Posterior vena cava (tissue), 2 donors: ENCODE results near the gene SUSD2. TPM values are rescaled to one million over a fixed set of nuclear protein-coding genes. Genes with fewer than 3 reads are reported as not detected.
"Not testable (repeated sequence)": the region's sequence is repeated elsewhere in the genome, so short reads cannot be mapped to it uniquely, and the experiment has no call there.

ENCODE experiments used
- DNase-seq: peaks from one replicate; pipeline ENCODE4 v3.0.0-alpha.2; 2020; ENCODE audit warnings: low spot score
- intact Hi-C, 2 donors: fragments of 100-400 bp; cut with DNase I; formaldehyde crosslinking; loops; one replicate each; pipeline versions ENCODE4 v1.14.1 to v1.14.2; 2022 to 2023
- total RNA-seq, 2 donors: library from RNA; stranded (reverse); fragmentation: NEBNext Ultra II Directional; extraction: Animal tissue kit (Norgen Biotek cat#: 25700); gene quantifications; one replicate each; pipeline ENCODE4 v1.2.1, GENCODE V29; 2021
- donor health status: DM: yes; HTN: yes; CAD: no.
- donor health status: DM: yes; HTN: yes; CAD: no.

Gene SUSD2
- total RNA-seq, 2 donors from 2014 or later = 11.9 to 29.5 TPM

- intact Hi-C loops = no loop called here
- DNase-seq = no peak
These were observed 20.7 kb downstream of the SUSD2 start for GRCh38 chr22:24201681-24202614.

GRCh38 chr22:24203856-24204255, 22.6 kb downstream of the SUSD2 start:
- DNase-seq, intact Hi-C loops: not testable (repeated sequence)

GRCh38 chr22:24205438-24206195, 24.3 kb downstream of the SUSD2 start:
- intact Hi-C loops = loop anchor here in 1 of 2 donors (5.0 kb wide), 1 partner anchor 42 kb away; the partner anchor contains the start of gene GGT5
- no peak for DNase-seq

- intact Hi-C loops = loop anchor here in 1 of 2 donors (5.0 kb wide), 1 partner anchor 41 kb away; the partner anchor contains the start of gene GGT5
- DNase-seq = not testable (repeated sequence)
These were observed 25.4 kb downstream of the SUSD2 start for GRCh38 chr22:24206460-24207263.

- DNase-seq = no peak
- intact Hi-C loops = loop anchor here in 1 of 2 donors (5.0 kb wide), 1 partner anchor 40 kb away; the partner anchor contains the start of gene GGT5
These were observed 26.2 kb downstream of the SUSD2 start for GRCh38 chr22:24207264-24208011.

- no peak for DNase-seq
- intact Hi-C loops = loop anchor here in 1 of 2 donors (5.0 kb wide), 1 partner anchor 39 kb away; the partner anchor contains the start of gene GGT5
These were observed 26.9 kb downstream of the SUSD2 start for GRCh38 chr22:24208012-24208749.

GRCh38 chr22:24209016-24209415, 27.7 kb downstream of the SUSD2 start:
- intact Hi-C loops = loop anchor here in 1 of 2 donors (5.0 kb wide), 1 partner anchor 38 kb away; the partner anchor contains the start of gene GGT5
- DNase-seq = no peak

GRCh38 chr22:24209687-24210086, 28.4 kb downstream of the SUSD2 start:
- intact Hi-C loops = loop anchor here in 1 of 2 donors (5.0 kb wide), 1 partner anchor 38 kb away; the partner anchor contains the start of gene GGT5
- no peak for DNase-seq

- DNase-seq, intact Hi-C loops: not testable (repeated sequence)
These were observed 29.1 kb downstream of the SUSD2 start for GRCh38 chr22:24210409-24210808.

GRCh38 chr22:24211716-24212115, 30.4 kb downstream of the SUSD2 start:
- intact Hi-C loops, DNase-seq: not testable (repeated sequence)

- DNase-seq, intact Hi-C loops: not testable (repeated sequence)
These were observed 31.8 kb downstream of the SUSD2 start for GRCh38 chr22:24213111-24213510.

- intact Hi-C loops = no loop called here
These were observed 33.4 kb downstream of the SUSD2 start for GRCh38 chr22:24214467-24215285.

GRCh38 chr22:24216541-24217209, 35.4 kb downstream of the SUSD2 start:
- DNase-seq = no peak
- intact Hi-C loops = no loop called here

More at GRCh38 chr22:24214467-24215285, 33.4 kb downstream of the SUSD2 start:
- no peak for DNase-seq

GRCh38 chr22:24217384-24217783, 36.1 kb downstream of the SUSD2 start:
- intact Hi-C loops = no loop called here
- DNase-seq = no peak

- no peak for DNase-seq
- intact Hi-C loops = no loop called here
These were observed 38.5 kb downstream of the SUSD2 start for GRCh38 chr22:24219750-24220149.

GRCh38 chr22:24224468-24224867, 43.2 kb downstream of the SUSD2 start:
- no peak for DNase-seq
- intact Hi-C loops = no loop called here
